Hepatocyte (in vitro differentiated cells): ENCODE measurements around the gene LDLR. TPM values are rescaled to one million over a fixed set of nuclear protein-coding genes. Genes with fewer than 3 reads are reported as not detected.

Experiments
- DNase-seq: peaks from one replicate; pipeline ENCODE4 v3.0.0-alpha.2; 2016; ENCODE audit warnings: low spot score
- H2AFZ ChIP-seq: fragments of 200-600 bp; sonication (generic); 2 replicates; pipeline ENCODE4 v1.6.0; 2016; ENCODE audit warnings: antibody characterized with exemption, mild to moderate bottlenecking
- H3K27ac ChIP-seq: fragments of 200-600 bp; sonication (generic); 2 replicates; pipeline ENCODE4 v1.5.1; 2016; ENCODE audit warnings: mild to moderate bottlenecking
- H3K27me3 ChIP-seq: fragments of 200-600 bp; sonication (generic); 2 replicates; pipeline ENCODE4 v1.6.1; 2016
- H3K36me3 ChIP-seq: fragments of 200-600 bp; sonication (generic); replicated peaks from 2 replicates; pipeline ENCODE4 v1.5.1; 2016; ENCODE audit warnings: low read depth; ENCODE audit not compliant: insufficient read depth
- H3K4me1 ChIP-seq: fragments of 200-600 bp; sonication (generic); 2 replicates; pipeline ENCODE4 v1.5.1; 2016; ENCODE audit warnings: mild to moderate bottlenecking, moderate library complexity; ENCODE audit not compliant: insufficient read depth
- H3K4me2 ChIP-seq: fragments of 200-600 bp; sonication (generic); 2 replicates; pipeline ENCODE4 v1.6.0; 2016
- H3K4me3 ChIP-seq: fragments of 200-600 bp; sonication (generic); 2 replicates; pipeline ENCODE4 v1.5.1; 2016; ENCODE audit warnings: mild to moderate bottlenecking
- H3K79me2 ChIP-seq: fragments of 200-600 bp; sonication (generic); 2 replicates; pipeline ENCODE4 v1.6.0; 2017; ENCODE audit warnings: mild to moderate bottlenecking
- H3K9me2 ChIP-seq: fragments of 200-600 bp; sonication (generic); replicated peaks from 2 replicates; pipeline ENCODE4 v1.6.0; 2017; ENCODE audit warnings: mild to moderate bottlenecking; ENCODE audit not compliant: insufficient read depth
- H3K9me3 ChIP-seq: fragments of 200-600 bp; sonication (generic); 2 replicates; pipeline ENCODE4 v1.5.1; 2016; ENCODE audit warnings: low read depth, mild to moderate bottlenecking
- H4K20me1 ChIP-seq: fragments of 200-600 bp; sonication (generic); 2 replicates; pipeline ENCODE4 v1.6.0; 2016; ENCODE audit warnings: mild to moderate bottlenecking; ENCODE audit not compliant: insufficient read depth, poor library complexity, severe bottlenecking
- EZH2 ChIP-seq: fragments of 200-600 bp; sonication (generic); IDR thresholded peaks from 2 replicates; pipeline ENCODE4 v1.6.1; 2016; ENCODE audit warnings: antibody characterized with exemption, mild to moderate bottlenecking, borderline replicate concordance
- EZH2phosphoT487 ChIP-seq: fragments of 200-600 bp; sonication (generic); IDR thresholded peaks from one replicate; pipeline ENCODE4 v1.6.1; 2018; ENCODE audit warnings: antibody characterized with exemption, mild to moderate bottlenecking, low read depth, moderate library complexity; ENCODE audit not compliant: unreplicated experiment, severe bottlenecking
- WGBS: methylation state at CpG from one replicate; pipeline ENCODE4 v1.1.6; 2016; ENCODE audit warnings: low lambda C conversion rate; ENCODE audit errors: missing lambda C conversion rate; 5-methylcytosine and 5-hydroxymethylcytosine counted together
- polyA plus RNA-seq: library from polyadenylated mRNA; unstranded; fragments of >200 nt; fragmentation: Nextera tagmentation; extraction: Ambion mirVana; gene quantifications from 2 replicates; pipeline ENCODE4 v1.2.1, GENCODE V29; 2016
- total RNA-seq: library from RNA; depleted of rRNA; stranded (reverse); fragments of >200 nt; gene quantifications from 2 replicates; pipeline ENCODE4 v1.2.3, GENCODE V29; 2014
- TF ChIP-seq, protein P1 (sequence below): fragments of 200-600 bp; sonication (generic); IDR thresholded peaks from 2 replicates; pipeline ENCODE4 v1.5.1; 2016; ENCODE audit warnings: antibody characterized with exemption, mild to moderate bottlenecking; ENCODE audit not compliant: poor library complexity

Gene LDLR
- total and polyA plus RNA-seq, 2 experiments from 2014 or later = 123 to 126 TPM

GRCh38 chr19:11067356-11068113 is 21.7 kb upstream of the LDLR start:
- H3K9me2 ChIP-seq = no peaks in the 10 kb centered on the region
- H3K36me3 ChIP-seq = no peaks in the 10 kb centered on the region
- H3K27ac ChIP-seq = no peak overlapping the region
- no peak overlapping the region for H3K4me3 ChIP-seq
- TF ChIP-seq EZH2 = no peak
- TF ChIP-seq EZH2phosphoT487 = no peak
- TF ChIP-seq, protein P1, sequence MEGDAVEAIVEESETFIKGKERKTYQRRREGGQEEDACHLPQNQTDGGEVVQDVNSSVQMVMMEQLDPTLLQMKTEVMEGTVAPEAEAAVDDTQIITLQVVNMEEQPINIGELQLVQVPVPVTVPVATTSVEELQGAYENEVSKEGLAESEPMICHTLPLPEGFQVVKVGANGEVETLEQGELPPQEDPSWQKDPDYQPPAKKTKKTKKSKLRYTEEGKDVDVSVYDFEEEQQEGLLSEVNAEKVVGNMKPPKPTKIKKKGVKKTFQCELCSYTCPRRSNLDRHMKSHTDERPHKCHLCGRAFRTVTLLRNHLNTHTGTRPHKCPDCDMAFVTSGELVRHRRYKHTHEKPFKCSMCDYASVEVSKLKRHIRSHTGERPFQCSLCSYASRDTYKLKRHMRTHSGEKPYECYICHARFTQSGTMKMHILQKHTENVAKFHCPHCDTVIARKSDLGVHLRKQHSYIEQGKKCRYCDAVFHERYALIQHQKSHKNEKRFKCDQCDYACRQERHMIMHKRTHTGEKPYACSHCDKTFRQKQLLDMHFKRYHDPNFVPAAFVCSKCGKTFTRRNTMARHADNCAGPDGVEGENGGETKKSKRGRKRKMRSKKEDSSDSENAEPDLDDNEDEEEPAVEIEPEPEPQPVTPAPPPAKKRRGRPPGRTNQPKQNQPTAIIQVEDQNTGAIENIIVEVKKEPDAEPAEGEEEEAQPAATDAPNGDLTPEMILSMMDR = no peak
- no peaks in the 10 kb centered on the region for H4K20me1 ChIP-seq
- DNase-seq = no peak
- WGBS = 92% methylated on average over 8 of the region's 8 CpGs
- no peaks in the 10 kb centered on the region for H3K79me2 ChIP-seq
- no peak overlapping the region for H2AFZ ChIP-seq
- H3K9me3 ChIP-seq = no peaks in the 10 kb centered on the region
- H3K4me2 ChIP-seq = no peak overlapping the region
- H3K4me1 ChIP-seq = peaks cover 3% of the 10 kb centered on the region
- no peaks in the 10 kb centered on the region for H3K27me3 ChIP-seq

GRCh38 chr19:11069561-11069960 is 19.7 kb upstream of the LDLR start:
- H3K27me3 ChIP-seq = no peaks in the 10 kb centered on the region
- no peak for DNase-seq
- H3K36me3 ChIP-seq = no peaks in the 10 kb centered on the region
- TF ChIP-seq EZH2phosphoT487 = no peak
- TF ChIP-seq, protein P1 = no peak
- no peak for TF ChIP-seq EZH2
- H3K27ac ChIP-seq = no peak overlapping the region
- H3K4me2 ChIP-seq = no peak overlapping the region
- H3K79me2 ChIP-seq = no peaks in the 10 kb centered on the region
- H3K9me3 ChIP-seq = no peaks in the 10 kb centered on the region
- 90% methylated on average over 9 of the region's 9 CpGs for WGBS
- no peaks in the 10 kb centered on the region for H4K20me1 ChIP-seq
- no peak overlapping the region for H2AFZ ChIP-seq
- no peaks in the 10 kb centered on the region for H3K9me2 ChIP-seq
- H3K4me3 ChIP-seq = no peak overlapping the region
- peaks cover 3% of the 10 kb centered on the region for H3K4me1 ChIP-seq

DNA sequence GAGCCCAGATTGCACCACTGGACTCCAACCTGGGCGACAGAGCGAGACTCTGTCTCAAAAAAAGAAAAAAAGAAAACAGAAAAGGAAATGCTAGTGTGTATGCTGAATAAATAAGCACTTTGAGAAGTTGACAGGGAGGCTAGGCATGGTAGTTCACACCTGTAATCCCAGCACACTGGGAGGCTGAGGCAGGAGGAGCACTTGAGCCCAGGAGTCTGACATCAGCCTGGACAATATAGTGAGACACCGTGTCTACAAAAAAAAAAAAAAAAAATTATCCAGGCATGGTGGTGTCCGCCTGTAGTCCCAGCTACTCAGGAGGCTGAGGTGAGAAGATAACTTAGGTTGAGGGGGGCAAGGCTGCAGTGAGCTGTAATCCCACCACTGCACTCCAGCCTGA is 19.1 kb upstream of the LDLR start:
- no peak overlapping the region for H3K4me2 ChIP-seq
- H3K9me2 ChIP-seq = no peaks in the 10 kb centered on the region
- TF ChIP-seq EZH2 = no peak
- TF ChIP-seq EZH2phosphoT487 = no peak
- TF ChIP-seq, protein P1 = no peak
- no peaks in the 10 kb centered on the region for H3K79me2 ChIP-seq
- no peaks in the 10 kb centered on the region for H3K36me3 ChIP-seq
- H4K20me1 ChIP-seq = no peaks in the 10 kb centered on the region
- H3K9me3 ChIP-seq = no peaks in the 10 kb centered on the region
- H3K27ac ChIP-seq = no peak overlapping the region
- no peaks in the 10 kb centered on the region for H3K27me3 ChIP-seq
- no peak overlapping the region for H3K4me3 ChIP-seq
- peaks cover under 1% of the 10 kb centered on the region for H3K4me1 ChIP-seq
- DNase-seq = no peak
- WGBS = 98% methylated on average over 4 of the region's 4 CpGs
- no peak overlapping the region for H2AFZ ChIP-seq
